RWPE1 (cell line): ENCODE results near the gene CDON.
A peak's percentile ranks its signal among the peaks of the same experiment; 100 is the strongest.

Source experiments
- CTCF ChIA-PET: fragments of 350-600 bp; sonication (Branson Sonifier 250); formaldehyde crosslinking; extraction: SDS; loops from one replicate; lab custom pipeline; 2021; lab: Yijun Ruan, JAX
- POLR2A ChIA-PET: fragments of 400-600 bp; formaldehyde crosslinking; extraction: SDS; loops from one replicate; lab custom pipeline; 2020; ENCODE audit warnings: antibody characterized with exemption; ENCODE audit not compliant: low non-redundant PET; lab: Yijun Ruan, JAX
- DNase-seq: peaks from one replicate; pipeline ENCODE4 v3.0.0; 2012; ENCODE audit warnings: low spot score
- H3K27ac ChIP-seq: fragments of 450-650 bp; 2 replicates; pipeline ENCODE4 v1.5.1; 2017
- CTCF ChIP-seq: fragments of 450-650 bp; conservative IDR thresholded peaks from 2 replicates; pipeline ENCODE4 v1.5.1; 2017; ENCODE audit warnings: low read depth, mild to moderate bottlenecking

The CDON gene

GRCh38 chr11:125980436-125980835, 82.2 kb downstream of the CDON start:
- DNase-seq = no peak
- CTCF ChIA-PET = no interaction called here
- POLR2A ChIA-PET = no interaction called here
- no peak overlapping the region for H3K27ac ChIP-seq
- no peak for TF ChIP-seq CTCF

- ChIA-PET CTCF (interaction anchor here (0.6 kb wide), 1 partner anchor 89 kb away, joined by 3 read pairs; no protein-coding TSS in a partner anchor), POLR2A (no interaction called here)
- no peak overlapping the region for H3K27ac ChIP-seq
- no peak for TF ChIP-seq CTCF
- no peak for DNase-seq
Observed at GRCh38 chr11:125979511-125979910, 83.2 kb downstream of the CDON start.

DNA sequence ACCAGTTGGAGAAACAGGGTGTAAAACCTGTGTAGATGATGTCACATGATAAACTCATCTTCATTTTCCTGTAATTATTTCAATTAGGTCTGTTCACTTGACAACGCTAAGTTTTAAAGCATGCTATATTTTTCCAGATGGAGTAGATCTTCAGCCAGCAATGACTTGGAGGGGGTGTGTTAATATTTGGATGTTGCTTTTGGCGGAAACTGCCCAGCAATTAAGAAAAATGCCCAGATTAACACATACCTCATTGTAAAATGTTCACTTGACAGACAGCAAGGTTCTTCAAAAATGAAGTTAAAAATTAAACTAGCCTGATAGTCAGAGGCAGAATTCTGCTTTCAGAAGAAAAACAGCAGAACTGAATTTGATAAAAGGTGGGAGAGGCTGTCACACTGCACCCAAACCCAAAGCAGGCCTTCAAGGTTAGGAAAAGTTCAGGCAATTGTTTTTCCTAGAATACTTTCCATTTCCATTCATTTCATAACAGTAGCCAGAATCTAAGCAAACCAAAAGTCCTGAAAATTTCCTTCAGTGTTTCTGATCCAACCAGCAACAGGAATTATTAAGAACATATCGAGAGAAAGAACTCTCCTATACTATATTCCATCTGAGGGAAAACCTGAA, 83.8 kb downstream of the CDON start:
- H3K27ac ChIP-seq = no peak overlapping the region
- TF ChIP-seq CTCF = no peak
- DNase-seq = no peak
- ChIA-PET POLR2A (no interaction called here), CTCF (no interaction called here)

DNA sequence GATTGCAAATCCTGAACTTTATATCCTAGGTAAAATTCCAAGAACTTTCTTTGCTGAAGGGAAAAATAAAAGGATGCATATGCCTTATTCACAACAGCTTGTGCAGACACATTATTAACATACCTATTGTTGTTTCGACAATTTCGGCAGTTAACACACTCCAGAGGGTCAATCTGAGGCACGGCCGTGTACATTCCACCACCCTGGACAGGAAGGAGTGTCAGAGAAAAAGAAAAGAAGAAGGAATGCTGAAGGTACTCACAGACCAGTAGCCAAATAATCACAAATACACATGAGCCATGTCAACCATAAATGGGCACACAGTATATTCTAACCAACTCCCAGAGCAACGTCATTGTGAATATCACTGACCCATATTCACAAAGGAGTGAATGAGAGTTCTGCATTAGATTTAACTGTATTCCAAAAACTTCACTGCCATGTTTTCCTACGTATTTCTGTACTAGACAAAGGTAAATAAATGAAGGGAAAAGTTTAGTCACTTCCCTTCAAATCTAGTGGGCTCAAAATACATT, 84.4 kb downstream of the CDON start:
- ChIA-PET POLR2A (no interaction called here), CTCF (no interaction called here)
- H3K27ac ChIP-seq = no peak overlapping the region

DNA sequence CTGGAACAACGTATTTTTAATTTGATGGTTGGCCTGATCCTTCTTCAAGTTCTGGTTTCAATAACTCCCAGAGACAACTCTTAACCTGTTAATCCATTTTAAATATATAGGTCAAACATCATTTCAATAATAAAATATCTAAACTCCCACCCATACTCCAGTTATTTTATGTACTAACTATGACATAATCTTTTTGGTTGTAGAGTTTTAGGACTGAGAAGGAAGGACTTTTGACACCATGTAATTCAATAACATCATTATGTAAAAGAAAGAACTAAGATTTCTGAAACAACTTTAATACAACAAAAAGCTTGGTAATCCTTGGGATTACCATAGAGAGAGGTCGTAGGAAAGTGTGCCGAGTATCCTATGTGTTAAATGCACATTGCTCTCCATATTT, 85.3 kb downstream of the CDON start:
- POLR2A ChIA-PET = no interaction called here
- no peak for TF ChIP-seq CTCF
- H3K27ac ChIP-seq = no peak overlapping the region
- CTCF ChIA-PET = no interaction called here
- DNase-seq = no peak

More for the DNA sequence above, 84.4 kb downstream of the CDON start:
- DNase-seq = no peak
- TF ChIP-seq CTCF = no peak

- H3K27ac ChIP-seq = no peak overlapping the region
- DNase-seq = peak; percentile 25
- CTCF ChIA-PET = interaction anchor here (0.7 kb wide), 1 partner anchor 240 kb away, joined by 4 read pairs; no protein-coding TSS in a partner anchor
- no peak for TF ChIP-seq CTCF
- POLR2A ChIA-PET = no interaction called here
Observed at GRCh38 chr11:125976156-125976555, 86.5 kb downstream of the CDON start.
